ENCODE results near the gene MAN1B1. TPM values are rescaled to one million over a fixed set of nuclear protein-coding genes. Genes with fewer than 3 reads are reported as not detected.

MAN1B1 gene
- total and polyA plus RNA-seq, 2 donors (not counting 3 experiments of a cell fraction or from before 2014, with no cell fraction given) = 75.3 to 83.3 TPM

DNA sequence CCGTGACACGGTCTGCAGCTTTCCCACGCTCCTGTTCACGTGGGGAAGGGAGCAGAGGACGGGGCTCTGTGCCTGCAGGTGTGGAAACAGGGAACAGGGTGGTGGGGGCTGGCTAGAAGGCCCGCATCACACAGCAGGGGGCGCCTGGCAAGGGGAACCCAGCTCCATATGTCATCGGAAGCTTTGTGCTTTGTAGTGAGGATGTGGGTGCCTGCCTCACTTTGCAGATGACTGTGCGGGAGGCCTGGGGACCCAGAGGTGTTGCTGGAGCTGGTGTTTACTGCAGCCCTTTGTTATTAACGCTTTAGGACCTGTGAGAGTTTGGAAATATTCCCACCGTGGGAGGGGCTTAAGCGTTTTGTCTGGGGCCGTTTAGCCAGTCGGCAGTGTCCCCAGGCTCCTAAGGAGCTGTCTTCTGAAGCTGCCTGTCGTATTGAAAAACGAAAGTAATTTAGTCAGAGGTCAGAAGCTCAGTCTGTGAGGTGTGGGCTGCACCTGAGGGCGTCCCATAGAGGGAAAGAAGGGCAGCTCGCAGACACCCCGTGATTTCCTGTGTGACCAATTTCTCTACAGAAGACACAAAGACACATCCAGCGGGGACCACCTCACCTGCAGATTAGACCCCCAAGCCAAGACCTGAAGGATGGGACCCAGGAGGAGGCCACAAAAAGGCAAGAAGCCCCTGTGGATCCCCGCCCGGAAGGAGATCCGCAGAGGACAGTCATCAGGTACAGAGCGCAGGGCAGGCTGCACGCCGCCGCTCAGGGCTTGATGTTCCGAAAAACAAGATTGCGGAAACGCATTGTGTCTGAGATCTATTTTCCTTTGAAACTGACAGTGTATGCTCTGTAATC is 9.1 kb downstream of the MAN1B1 start:
- H3K27me3 ChIP-seq (ENCODE audit: control insufficient read depth in 2 of 2, insufficient read depth in 2 of 2, low read length in 2 of 2) = no peaks in the 10 kb centered on the region
- FAIRE-seq (no peak), DNase-seq (ENCODE audit: low read depth, low spot score) (no peak)
- H3K4me1 ChIP-seq (ENCODE audit: control insufficient read depth, extremely low read depth, insufficient read depth, low read length) = no peaks in the 10 kb centered on the region
- H3K4me2 ChIP-seq (ENCODE audit: insufficient read depth, low read length) = no peak overlapping the region
- H2AFZ ChIP-seq (ENCODE audit: low read depth, low read length) = no peak overlapping the region
- H3K36me3 ChIP-seq (ENCODE audit: control insufficient read depth in 2 of 2, extremely low read depth in 1 of 2, insufficient read depth in 2 of 2, low read length in 2 of 2) = peaks cover 0 to 36% of the 10 kb centered on the region in 2 experiments
- dilution Hi-C loops (cut with MboI; ENCODE audit: extremely low pct_ligation_motif_present, low sequenced_read_pairs) = no loop called here
- no peak overlapping the region for H3K9ac ChIP-seq (replicated peaks; ENCODE audit: extremely low read depth, insufficient read depth, low read length)
- ChIA-PET POLR2A (interaction anchor here (0.6 kb wide), 1 partner anchor 20 kb away, joined by 4 read pairs; no protein-coding TSS in a partner anchor), CTCF (interaction anchor here (0.7 to 1.6 kb wide), 5 partner anchors 13 to 139 kb away, joined by 3 to 7 read pairs (median 3); partner anchors contain the start of genes RNF224 and SAPCD2)
- no peak overlapping the region for H3K4me3 ChIP-seq (replicated peaks in 1 of 3; ENCODE audit: insufficient read depth in 1 of 3, low read depth in 1 of 3, low read length in 3 of 3)
- intact Hi-C loops (cut with micrococcal nuclease) = no loop called here
- TF ChIP-seq, protein P1, sequence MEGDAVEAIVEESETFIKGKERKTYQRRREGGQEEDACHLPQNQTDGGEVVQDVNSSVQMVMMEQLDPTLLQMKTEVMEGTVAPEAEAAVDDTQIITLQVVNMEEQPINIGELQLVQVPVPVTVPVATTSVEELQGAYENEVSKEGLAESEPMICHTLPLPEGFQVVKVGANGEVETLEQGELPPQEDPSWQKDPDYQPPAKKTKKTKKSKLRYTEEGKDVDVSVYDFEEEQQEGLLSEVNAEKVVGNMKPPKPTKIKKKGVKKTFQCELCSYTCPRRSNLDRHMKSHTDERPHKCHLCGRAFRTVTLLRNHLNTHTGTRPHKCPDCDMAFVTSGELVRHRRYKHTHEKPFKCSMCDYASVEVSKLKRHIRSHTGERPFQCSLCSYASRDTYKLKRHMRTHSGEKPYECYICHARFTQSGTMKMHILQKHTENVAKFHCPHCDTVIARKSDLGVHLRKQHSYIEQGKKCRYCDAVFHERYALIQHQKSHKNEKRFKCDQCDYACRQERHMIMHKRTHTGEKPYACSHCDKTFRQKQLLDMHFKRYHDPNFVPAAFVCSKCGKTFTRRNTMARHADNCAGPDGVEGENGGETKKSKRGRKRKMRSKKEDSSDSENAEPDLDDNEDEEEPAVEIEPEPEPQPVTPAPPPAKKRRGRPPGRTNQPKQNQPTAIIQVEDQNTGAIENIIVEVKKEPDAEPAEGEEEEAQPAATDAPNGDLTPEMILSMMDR (IDR thresholded peaks at IDR 0.05; ENCODE audit: extremely low read depth in 1 of 2, insufficient read depth in 1 of 2, low read depth in 1 of 2, low read length in 2 of 2) = peak in 1 of 2 donors; percentile 35
- TF ChIP-seq FOS (IDR thresholded peaks at IDR 0.05; ENCODE audit: borderline replicate concordance, insufficient read depth, low read length) = no peak
- TF ChIP-seq, protein P2, sequence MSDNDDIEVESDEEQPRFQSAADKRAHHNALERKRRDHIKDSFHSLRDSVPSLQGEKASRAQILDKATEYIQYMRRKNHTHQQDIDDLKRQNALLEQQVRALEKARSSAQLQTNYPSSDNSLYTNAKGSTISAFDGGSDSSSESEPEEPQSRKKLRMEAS (IDR thresholded peaks at IDR 0.05; ENCODE audit: insufficient read depth, insufficient read length) = no peak
- TF ChIP-seq EZH2 (IDR thresholded peaks at IDR 0.05; ENCODE audit: borderline replicate concordance, low read depth, low read length, severe bottlenecking) = no peak
- TF ChIP-seq POLR2A (IDR thresholded peaks at IDR 0.05; ENCODE audit: low read depth, low read length) = no peak
- no peaks in the 10 kb centered on the region for H3K9me3 ChIP-seq (replicated peaks; ENCODE audit: control insufficient read depth, insufficient read depth, low read length)
- no peaks in the 10 kb centered on the region for H3K9me1 ChIP-seq (replicated peaks; ENCODE audit: control insufficient read depth, extremely low read depth, insufficient read depth, low read length)
- BruUV-seq (replicated peaks) = no TSS peak
- no peaks in the 10 kb centered on the region for H4K20me1 ChIP-seq (replicated peaks; ENCODE audit: control insufficient read depth, extremely low read depth, insufficient read depth, low read length)
- no peaks in the 10 kb centered on the region for H3K79me2 ChIP-seq (ENCODE audit: control insufficient read depth, insufficient read depth, low read length)
- no peak overlapping the region for H3K27ac ChIP-seq (ENCODE audit: insufficient read depth, low read depth, low read length)

All from endothelial cell of umbilical vein (primary cell).